ENCODE measurements around the gene ICAM2. TPM values are rescaled to one million over a fixed set of nuclear protein-coding genes. Genes with fewer than 3 reads are reported as not detected.

The ICAM2 gene
- total and polyA plus RNA-seq, 4 donors: 10.1 to 37.0 (median 18.3) TPM

DNA sequence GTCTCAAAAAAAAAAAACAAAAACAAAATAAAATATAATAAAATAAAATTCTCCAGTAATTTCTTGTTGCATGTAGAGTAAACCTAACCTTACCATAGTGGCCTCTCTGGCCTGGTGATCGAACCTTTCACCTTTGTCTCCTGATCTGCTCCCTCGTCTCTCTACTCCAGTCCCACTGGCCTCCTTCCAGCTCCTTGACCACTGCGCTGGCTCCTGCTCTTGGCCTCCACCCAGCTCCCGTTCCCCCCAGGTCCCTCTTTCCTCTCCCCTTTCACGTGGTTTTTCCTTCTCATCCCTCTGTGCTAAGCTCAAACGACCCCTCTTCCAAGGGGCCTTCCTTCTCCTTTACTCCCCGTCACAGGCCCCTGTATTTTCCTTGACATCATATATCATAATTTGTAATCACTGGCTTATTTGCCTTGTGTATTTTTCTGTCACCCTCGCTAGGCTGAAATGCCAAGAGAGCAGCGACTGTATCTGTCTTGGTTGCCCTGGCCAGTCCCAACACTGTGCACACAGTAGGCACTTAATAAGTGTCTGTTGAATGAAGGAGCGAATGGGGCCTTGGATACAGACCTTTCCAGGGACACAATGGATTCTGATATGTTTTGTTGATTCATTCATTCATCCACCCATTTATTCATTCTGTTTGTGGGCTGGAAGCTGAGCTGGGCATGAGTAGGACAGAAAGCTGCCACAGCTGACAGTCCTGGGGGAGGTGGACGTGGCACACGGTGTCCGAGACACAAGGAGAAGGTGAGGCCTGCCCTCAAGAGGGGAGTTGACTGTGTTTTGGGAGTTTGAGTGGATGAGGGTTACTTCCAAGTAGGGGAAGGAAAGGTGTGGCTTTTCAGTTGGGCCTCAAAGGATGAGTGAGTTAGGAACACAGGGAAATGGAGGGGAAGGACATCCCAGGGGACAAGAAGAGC lies 41.9 kb downstream of the ICAM2 start:
- peaks cover 2% of the 10 kb centered on the region for H3K27me3 ChIP-seq (ENCODE audit: control insufficient read depth, insufficient read depth, low read length)
- no peak for DNase-seq (ENCODE audit: low read depth in 4 of 6, low spot score in 6 of 6)
- H3K4me1 ChIP-seq (ENCODE audit: control insufficient read depth, insufficient read depth, low read length): peaks cover 14% of the 10 kb centered on the region
- WGBS (ENCODE audit: insufficient coverage): 66% methylated on average over 11 of the region's 13 CpGs
- H3K4me3 ChIP-seq (ENCODE audit: low read depth, low read length): no peak overlapping the region
- H3K9me3 ChIP-seq (ENCODE audit: control insufficient read depth, insufficient read depth, low read length): peaks cover 3% of the 10 kb centered on the region
- H3K36me3 ChIP-seq (ENCODE audit: control insufficient read depth, insufficient read depth, low read length): no peaks in the 10 kb centered on the region
- H3K27ac ChIP-seq (ENCODE audit: low read depth, low read length): no peak overlapping the region

GRCh38 chr17:63976702-63977101 lies 43.7 kb downstream of the ICAM2 start:
- WGBS (ENCODE audit: insufficient coverage): 71% methylated on average over 3 of the region's 3 CpGs
- Histone ChIP-seq H3K4me1 (ENCODE audit: control insufficient read depth, insufficient read depth, low read length) (peaks cover 7% of the 10 kb centered on the region), H3K9me3 (ENCODE audit: control insufficient read depth, insufficient read depth, low read length) (peaks cover under 1% of the 10 kb centered on the region), H3K4me3 (ENCODE audit: low read depth, low read length) (no peak overlapping the region), H3K36me3 (ENCODE audit: control insufficient read depth, insufficient read depth, low read length) (no peaks in the 10 kb centered on the region), H3K27me3 (ENCODE audit: control insufficient read depth, insufficient read depth, low read length) (peaks cover 2% of the 10 kb centered on the region), H3K27ac (ENCODE audit: low read depth, low read length) (no peak overlapping the region)
- DNase-seq (ENCODE audit: low read depth in 4 of 6, low spot score in 6 of 6): no peak

DNA sequence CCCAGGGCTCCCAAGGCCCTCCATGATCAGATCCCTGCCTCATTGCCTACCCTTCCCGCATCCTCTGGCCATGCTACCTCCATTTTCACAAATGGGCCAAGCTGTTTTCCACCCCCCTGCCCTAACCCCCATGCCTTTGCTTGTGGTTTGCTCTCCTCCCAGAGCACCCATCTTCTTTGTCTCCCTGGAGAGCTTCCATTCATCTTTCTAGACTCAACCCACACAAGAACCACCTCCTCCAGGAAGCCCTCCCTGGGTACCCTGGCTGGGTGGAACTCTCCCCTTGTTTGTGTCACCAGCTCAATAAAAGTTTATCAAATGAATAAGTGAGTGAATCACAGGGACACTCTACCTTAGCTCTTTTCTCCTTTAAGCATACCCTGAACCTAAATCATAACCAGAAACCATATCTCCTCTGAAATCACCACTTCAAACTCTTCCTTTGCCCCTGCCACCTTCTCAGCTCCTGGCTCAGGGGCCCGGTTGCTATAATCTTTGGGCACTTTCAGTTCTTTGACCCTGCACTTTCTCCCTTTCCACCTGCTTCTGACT lies 44.8 kb downstream of the ICAM2 start:
- Histone ChIP-seq H3K4me3 (ENCODE audit: low read depth, low read length) (no peak overlapping the region), H3K36me3 (ENCODE audit: control insufficient read depth, insufficient read depth, low read length) (no peaks in the 10 kb centered on the region), H3K9me3 (ENCODE audit: control insufficient read depth, insufficient read depth, low read length) (no peaks in the 10 kb centered on the region), H3K27me3 (ENCODE audit: control insufficient read depth, insufficient read depth, low read length) (peaks cover 2% of the 10 kb centered on the region), H3K27ac (ENCODE audit: low read depth, low read length) (no peak overlapping the region), H3K4me1 (ENCODE audit: control insufficient read depth, insufficient read depth, low read length) (peaks cover 7% of the 10 kb centered on the region)
- no peak for DNase-seq (ENCODE audit: low read depth in 4 of 6, low spot score in 6 of 6)
- WGBS (ENCODE audit: insufficient coverage): 86% methylated on average over 2 of the region's 2 CpGs

DNA sequence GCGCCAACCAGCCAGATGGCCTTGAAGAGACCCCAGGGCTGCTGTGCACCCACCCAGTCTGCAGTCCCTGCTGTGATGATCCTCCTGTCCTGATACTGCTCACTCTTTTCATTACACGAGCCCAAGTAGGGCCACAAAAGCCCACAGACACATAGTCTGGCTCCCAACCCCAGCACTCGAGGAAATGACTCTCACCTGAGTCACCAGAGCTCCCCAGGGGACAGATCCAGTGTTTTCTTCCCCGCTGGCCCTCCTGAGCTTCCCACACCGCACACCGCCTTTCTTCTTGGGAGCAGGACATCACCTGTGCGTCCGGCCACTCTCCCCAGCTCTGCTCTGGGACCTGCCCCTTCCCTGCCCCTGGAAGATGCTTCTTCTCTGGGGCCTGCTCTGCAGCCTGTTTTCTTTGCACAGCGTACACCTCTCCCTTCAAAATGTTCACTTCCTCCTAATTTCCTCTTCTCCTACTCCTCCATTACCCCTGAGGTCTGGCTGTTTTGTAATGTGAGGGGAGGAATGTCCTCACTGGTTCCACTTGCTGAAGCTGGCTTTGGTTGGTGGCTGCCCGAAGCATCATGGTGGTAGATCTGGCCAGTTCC lies 45.7 kb downstream of the ICAM2 start:
- WGBS (ENCODE audit: insufficient coverage): 85% methylated on average over 9 of the region's 10 CpGs
- Histone ChIP-seq H3K27me3 (ENCODE audit: control insufficient read depth, insufficient read depth, low read length) (no peaks in the 10 kb centered on the region), H3K4me1 (ENCODE audit: control insufficient read depth, insufficient read depth, low read length) (peaks cover 2% of the 10 kb centered on the region), H3K9me3 (ENCODE audit: control insufficient read depth, insufficient read depth, low read length) (no peaks in the 10 kb centered on the region), H3K4me3 (ENCODE audit: low read depth, low read length) (no peak overlapping the region), H3K27ac (ENCODE audit: low read depth, low read length) (no peak overlapping the region), H3K36me3 (ENCODE audit: control insufficient read depth, insufficient read depth, low read length) (no peaks in the 10 kb centered on the region)
- no peak for DNase-seq (ENCODE audit: low read depth in 4 of 6, low spot score in 6 of 6)

DNA sequence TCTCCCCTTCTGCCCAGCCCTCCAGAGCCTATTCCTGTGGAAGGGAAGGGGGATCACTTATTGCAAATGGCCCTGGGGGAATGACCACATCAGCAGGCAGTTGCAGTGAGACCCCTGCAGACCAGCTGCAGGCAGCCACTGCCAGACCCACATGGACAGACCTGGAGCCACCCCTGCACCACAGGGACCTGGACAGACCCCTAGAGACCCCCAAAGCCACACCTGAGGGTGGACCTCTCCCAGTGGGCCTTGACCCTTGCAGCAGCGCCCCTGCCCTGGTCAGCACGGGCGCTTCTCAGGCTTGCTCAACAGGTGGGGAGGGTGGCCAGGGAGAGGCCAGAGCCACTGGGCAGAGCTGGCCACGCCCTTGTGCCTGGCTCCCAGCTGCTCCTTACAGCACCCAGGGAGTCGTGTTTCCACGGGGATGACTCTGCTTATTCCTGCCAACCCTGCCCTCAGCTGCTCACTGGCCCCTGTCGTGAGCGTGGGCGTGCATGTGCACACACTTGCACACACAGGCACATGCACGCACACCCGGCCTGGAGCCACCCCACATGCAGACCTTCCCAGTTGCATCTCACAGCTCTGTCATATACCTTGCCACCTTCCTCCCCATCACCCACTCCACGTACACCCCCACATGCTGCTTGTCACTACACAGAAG lies 46.4 kb downstream of the ICAM2 start:
- DNase-seq (ENCODE audit: low read depth in 4 of 6, low spot score in 6 of 6): no peak
- Histone ChIP-seq H3K4me1 (ENCODE audit: control insufficient read depth, insufficient read depth, low read length) (peaks cover 2% of the 10 kb centered on the region), H3K9me3 (ENCODE audit: control insufficient read depth, insufficient read depth, low read length) (no peaks in the 10 kb centered on the region), H3K4me3 (ENCODE audit: low read depth, low read length) (no peak overlapping the region), H3K27me3 (ENCODE audit: control insufficient read depth, insufficient read depth, low read length) (no peaks in the 10 kb centered on the region), H3K36me3 (ENCODE audit: control insufficient read depth, insufficient read depth, low read length) (no peaks in the 10 kb centered on the region), H3K27ac (ENCODE audit: low read depth, low read length) (no peak overlapping the region)
- 83% methylated on average over 12 of the region's 12 CpGs for WGBS (ENCODE audit: insufficient coverage)

DNA sequence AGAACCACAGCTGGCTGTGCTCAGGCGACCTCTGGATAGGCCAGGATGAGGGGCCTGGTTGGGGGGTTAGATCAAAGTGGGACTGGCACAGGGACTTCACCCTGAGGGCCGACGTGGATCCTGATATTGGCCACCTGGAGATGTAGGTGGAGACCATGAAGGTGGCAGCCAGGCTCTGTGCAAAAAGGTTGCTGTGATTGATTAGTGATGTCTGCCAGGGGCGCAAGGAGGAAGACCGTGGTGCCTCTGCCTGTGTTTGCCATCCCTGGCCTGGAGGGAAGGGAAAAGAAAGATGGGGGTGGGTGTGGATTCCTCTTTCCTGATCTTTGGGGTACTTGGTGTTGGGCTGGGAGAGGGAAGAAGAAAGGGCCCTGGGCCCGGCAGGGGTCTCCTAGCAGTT lies 47.2 kb downstream of the ICAM2 start:
- no peaks in the 10 kb centered on the region for H3K36me3 ChIP-seq (ENCODE audit: control insufficient read depth, insufficient read depth, low read length)
- H3K27ac ChIP-seq (ENCODE audit: low read depth, low read length): no peak overlapping the region
- H3K4me3 ChIP-seq (ENCODE audit: low read depth, low read length): no peak overlapping the region
- 87% methylated on average over 6 of the region's 6 CpGs for WGBS (ENCODE audit: insufficient coverage)
- H3K4me1 ChIP-seq (ENCODE audit: control insufficient read depth, insufficient read depth, low read length): peaks cover 2% of the 10 kb centered on the region
- H3K27me3 ChIP-seq (ENCODE audit: control insufficient read depth, insufficient read depth, low read length): no peaks in the 10 kb centered on the region
- DNase-seq (ENCODE audit: low read depth in 4 of 6, low spot score in 6 of 6): no peak
- no peaks in the 10 kb centered on the region for H3K9me3 ChIP-seq (ENCODE audit: control insufficient read depth, insufficient read depth, low read length)

DNA sequence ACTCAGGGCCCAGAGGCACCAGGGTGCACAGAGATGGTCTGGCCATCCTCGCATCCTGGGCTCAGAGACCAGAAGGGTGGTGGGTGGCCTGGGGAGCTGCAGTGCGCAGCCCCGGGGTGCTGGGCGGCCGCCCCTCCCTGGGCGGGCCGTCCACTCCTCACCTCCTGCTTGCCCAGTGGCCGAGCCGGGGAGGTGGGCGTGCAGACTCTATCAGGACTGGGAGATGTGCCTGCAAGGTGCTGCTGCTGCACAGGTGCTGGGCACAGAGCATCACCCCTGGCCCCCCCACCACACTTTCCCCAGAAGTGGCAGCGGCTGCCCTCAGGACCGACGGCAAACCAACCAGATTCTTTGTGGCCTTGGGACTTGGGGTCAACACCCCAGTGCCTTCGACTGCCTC lies 47.6 kb downstream of the ICAM2 start, which contains the start of gene SCN4A:
SCN4A (minus strand) TSS at position 123 of the 400 bp plus-strand sequence; CDS start at position 46, 77 bp downstream.
- no peaks in the 10 kb centered on the region for H3K36me3 ChIP-seq (ENCODE audit: control insufficient read depth, insufficient read depth, low read length)

GRCh38 chr17:63969278-63969677 lies 51.2 kb downstream of the ICAM2 start:
- Histone ChIP-seq H3K27ac (ENCODE audit: low read depth, low read length) (no peak overlapping the region), H3K9me3 (ENCODE audit: control insufficient read depth, insufficient read depth, low read length) (no peaks in the 10 kb centered on the region), H3K4me1 (ENCODE audit: control insufficient read depth, insufficient read depth, low read length) (no peaks in the 10 kb centered on the region), H3K36me3 (ENCODE audit: control insufficient read depth, insufficient read depth, low read length) (no peaks in the 10 kb centered on the region), H3K4me3 (ENCODE audit: low read depth, low read length) (no peak overlapping the region), H3K27me3 (ENCODE audit: control insufficient read depth, insufficient read depth, low read length) (no peaks in the 10 kb centered on the region)
- DNase-seq (ENCODE audit: low read depth in 4 of 6, low spot score in 6 of 6): no peak
- 93% methylated on average over 3 of the region's 10 CpGs for WGBS (ENCODE audit: insufficient coverage)

More for the DNA sequence above, 47.6 kb downstream of the ICAM2 start, which contains the start of gene SCN4A:
- H3K4me1 ChIP-seq (ENCODE audit: control insufficient read depth, insufficient read depth, low read length): peaks cover 2% of the 10 kb centered on the region
- H3K27me3 ChIP-seq (ENCODE audit: control insufficient read depth, insufficient read depth, low read length): no peaks in the 10 kb centered on the region
- H3K4me3 ChIP-seq (ENCODE audit: low read depth, low read length): no peak within 1 kb of the TSS
- WGBS (ENCODE audit: insufficient coverage): 97% methylated on average over 14 of the region's 14 CpGs
- DNase-seq (ENCODE audit: low read depth in 4 of 6, low spot score in 6 of 6): no peak
- H3K9me3 ChIP-seq (ENCODE audit: control insufficient read depth, insufficient read depth, low read length): no peaks in the 10 kb centered on the region
- H3K27ac ChIP-seq (ENCODE audit: low read depth, low read length): no peak within 1 kb of the TSS

GRCh38 chr17:63967953-63968352 lies 52.5 kb downstream of the ICAM2 start:
- H3K4me1 ChIP-seq (ENCODE audit: control insufficient read depth, insufficient read depth, low read length): no peaks in the 10 kb centered on the region
- H3K4me3 ChIP-seq (ENCODE audit: low read depth, low read length): no peak overlapping the region
- no peak overlapping the region for H3K27ac ChIP-seq (ENCODE audit: low read depth, low read length)
- H3K27me3 ChIP-seq (ENCODE audit: control insufficient read depth, insufficient read depth, low read length): no peaks in the 10 kb centered on the region
- DNase-seq (ENCODE audit: low read depth in 4 of 6, low spot score in 6 of 6): no peak
- no peaks in the 10 kb centered on the region for H3K9me3 ChIP-seq (ENCODE audit: control insufficient read depth, insufficient read depth, low read length)
- 91% methylated on average over 19 of the region's 19 CpGs for whole genome bisulfite sequencing (ENCODE audit: insufficient coverage)
- H3K36me3 ChIP-seq (ENCODE audit: control insufficient read depth, insufficient read depth, low read length): no peaks in the 10 kb centered on the region

Data from spinal cord (tissue), 10 donors.